Measurements from ENCODE around the gene EPHB2.

The EPHB2 gene

DNA sequence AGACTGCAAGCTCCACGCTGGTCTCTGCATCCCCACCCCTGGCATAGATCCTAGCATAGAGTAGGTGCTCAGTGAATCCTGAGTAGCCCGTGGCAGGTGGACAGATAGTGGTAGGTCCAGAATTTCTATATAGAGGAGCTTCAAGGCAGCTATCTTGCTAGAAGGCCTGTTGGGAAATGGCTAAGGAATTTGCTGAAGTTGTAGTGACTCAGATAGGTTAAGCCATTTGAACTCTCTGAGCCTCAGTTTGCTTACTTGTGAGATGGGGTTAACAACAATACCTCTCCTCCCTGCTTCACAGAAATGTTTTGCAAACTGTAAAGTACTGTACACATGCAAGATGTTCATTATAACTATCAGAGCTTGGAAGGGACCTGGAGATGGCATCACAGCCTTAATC is 23.4 kb upstream of the EPHB2 start:
- no peak for DNase-seq (ENCODE audit: low read depth)
- H3K4me3 ChIP-seq (ENCODE audit: low read depth, low read length): no peak overlapping the region
- TF ChIP-seq, protein P1, sequence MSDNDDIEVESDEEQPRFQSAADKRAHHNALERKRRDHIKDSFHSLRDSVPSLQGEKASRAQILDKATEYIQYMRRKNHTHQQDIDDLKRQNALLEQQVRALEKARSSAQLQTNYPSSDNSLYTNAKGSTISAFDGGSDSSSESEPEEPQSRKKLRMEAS (IDR thresholded peaks at IDR 0.05; ENCODE audit: low read depth, low read length): no peak
- no peak for TF ChIP-seq MYC (IDR thresholded peaks at IDR 0.05; ENCODE audit: low read depth, low read length)

DNA sequence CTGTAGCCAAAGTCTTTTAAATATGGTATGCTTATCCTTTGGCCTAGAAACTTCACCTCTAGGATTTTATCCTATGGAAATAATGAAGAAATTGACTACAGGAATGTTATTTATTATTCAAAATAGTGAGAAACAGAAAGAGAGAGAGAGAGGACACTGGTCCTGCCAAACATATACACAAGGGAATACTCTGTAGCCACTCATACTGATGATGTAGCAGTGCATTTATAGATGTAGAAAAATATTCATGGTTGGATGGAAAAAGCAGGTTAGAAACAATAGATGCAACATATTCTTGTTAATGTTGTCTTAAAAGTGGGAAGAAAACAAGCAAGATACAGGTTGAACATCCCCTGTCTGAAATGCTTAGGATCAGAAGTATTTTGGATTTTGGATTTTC is 22.2 kb upstream of the EPHB2 start:
- no peak for DNase-seq (ENCODE audit: low read depth)
- H3K4me3 ChIP-seq (ENCODE audit: low read depth, low read length): no peak overlapping the region
- no peak for TF ChIP-seq MYC (IDR thresholded peaks at IDR 0.05; ENCODE audit: low read depth, low read length)
- TF ChIP-seq, protein P2, sequence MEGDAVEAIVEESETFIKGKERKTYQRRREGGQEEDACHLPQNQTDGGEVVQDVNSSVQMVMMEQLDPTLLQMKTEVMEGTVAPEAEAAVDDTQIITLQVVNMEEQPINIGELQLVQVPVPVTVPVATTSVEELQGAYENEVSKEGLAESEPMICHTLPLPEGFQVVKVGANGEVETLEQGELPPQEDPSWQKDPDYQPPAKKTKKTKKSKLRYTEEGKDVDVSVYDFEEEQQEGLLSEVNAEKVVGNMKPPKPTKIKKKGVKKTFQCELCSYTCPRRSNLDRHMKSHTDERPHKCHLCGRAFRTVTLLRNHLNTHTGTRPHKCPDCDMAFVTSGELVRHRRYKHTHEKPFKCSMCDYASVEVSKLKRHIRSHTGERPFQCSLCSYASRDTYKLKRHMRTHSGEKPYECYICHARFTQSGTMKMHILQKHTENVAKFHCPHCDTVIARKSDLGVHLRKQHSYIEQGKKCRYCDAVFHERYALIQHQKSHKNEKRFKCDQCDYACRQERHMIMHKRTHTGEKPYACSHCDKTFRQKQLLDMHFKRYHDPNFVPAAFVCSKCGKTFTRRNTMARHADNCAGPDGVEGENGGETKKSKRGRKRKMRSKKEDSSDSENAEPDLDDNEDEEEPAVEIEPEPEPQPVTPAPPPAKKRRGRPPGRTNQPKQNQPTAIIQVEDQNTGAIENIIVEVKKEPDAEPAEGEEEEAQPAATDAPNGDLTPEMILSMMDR (IDR thresholded peaks at IDR 0.05; ENCODE audit: low read depth, low read length): no peak
- TF ChIP-seq, protein P1 (IDR thresholded peaks at IDR 0.05; ENCODE audit: low read depth, low read length): no peak
- no peak for TF ChIP-seq POLR2A (IDR thresholded peaks at IDR 0.05; ENCODE audit: extremely low read depth, insufficient read length)

DNA sequence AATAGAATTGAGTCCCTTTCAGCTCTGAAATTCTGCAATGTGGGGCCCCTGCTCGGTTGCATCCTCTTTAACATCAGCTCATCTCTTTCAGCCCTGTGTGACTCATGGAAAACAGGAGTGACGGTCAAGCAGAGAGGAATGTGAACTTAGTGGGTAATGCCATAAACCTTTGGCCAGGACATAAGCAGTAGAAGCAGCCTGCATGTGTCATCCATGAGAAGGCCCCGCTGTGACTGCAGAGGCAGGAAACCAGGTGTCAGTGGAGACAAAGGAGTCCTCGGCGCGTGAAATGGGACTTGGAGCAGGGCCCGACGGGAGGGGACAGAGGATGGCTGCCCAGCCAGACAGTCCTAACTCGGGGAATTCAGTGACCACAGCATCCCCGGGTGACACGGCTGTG is 21.1 kb upstream of the EPHB2 start:
- no peak overlapping the region for H3K4me3 ChIP-seq (ENCODE audit: low read depth, low read length)
- TF ChIP-seq POLR2A (IDR thresholded peaks at IDR 0.05; ENCODE audit: extremely low read depth, insufficient read length): no peak
- TF ChIP-seq, protein P2 (IDR thresholded peaks at IDR 0.05; ENCODE audit: low read depth, low read length): no peak
- no peak for TF ChIP-seq MYC (IDR thresholded peaks at IDR 0.05; ENCODE audit: low read depth, low read length)
- TF ChIP-seq, protein P1 (IDR thresholded peaks at IDR 0.05; ENCODE audit: low read depth, low read length): no peak
- no peak for DNase-seq (ENCODE audit: low read depth)

DNA sequence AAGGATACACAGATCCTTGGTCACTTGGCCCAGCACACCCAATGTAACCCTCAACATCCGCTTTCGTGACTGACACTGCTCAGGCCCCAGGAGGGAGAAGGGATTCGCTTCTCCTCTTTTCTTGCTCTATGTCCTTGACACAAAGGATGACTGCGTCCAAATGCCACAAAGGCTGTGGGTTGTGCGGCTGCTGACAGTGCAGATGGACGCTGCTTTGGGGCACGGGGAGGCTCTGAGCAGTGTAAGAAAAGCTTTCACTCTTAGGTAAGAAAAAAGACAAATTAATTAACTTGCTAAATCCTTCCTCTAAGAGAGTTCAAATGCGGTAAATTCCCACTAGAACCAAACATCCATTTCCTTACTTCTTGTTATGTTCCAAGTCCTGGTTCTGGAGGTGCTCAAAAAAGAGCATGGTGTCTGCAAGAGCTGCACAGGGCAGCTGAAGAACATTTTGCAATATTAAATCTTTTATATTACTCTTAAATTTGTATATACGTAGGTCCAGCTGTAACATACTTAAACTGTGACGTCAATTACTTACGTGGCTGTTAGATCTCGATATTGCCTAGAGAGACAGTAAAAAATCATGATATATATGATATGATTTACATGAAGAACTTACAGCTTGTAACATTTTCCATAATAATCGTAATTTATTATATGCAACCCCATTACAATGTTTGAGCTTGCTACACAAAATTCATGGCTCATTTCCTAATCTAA is 19.4 kb upstream of the EPHB2 start:
- DNase-seq (ENCODE audit: low read depth): no peak
- TF ChIP-seq, protein P2 (IDR thresholded peaks at IDR 0.05; ENCODE audit: low read depth, low read length): no peak
- TF ChIP-seq POLR2A (IDR thresholded peaks at IDR 0.05; ENCODE audit: extremely low read depth, insufficient read length): no peak
- TF ChIP-seq MYC (IDR thresholded peaks at IDR 0.05; ENCODE audit: low read depth, low read length): no peak
- TF ChIP-seq, protein P1 (IDR thresholded peaks at IDR 0.05; ENCODE audit: low read depth, low read length): no peak

DNA sequence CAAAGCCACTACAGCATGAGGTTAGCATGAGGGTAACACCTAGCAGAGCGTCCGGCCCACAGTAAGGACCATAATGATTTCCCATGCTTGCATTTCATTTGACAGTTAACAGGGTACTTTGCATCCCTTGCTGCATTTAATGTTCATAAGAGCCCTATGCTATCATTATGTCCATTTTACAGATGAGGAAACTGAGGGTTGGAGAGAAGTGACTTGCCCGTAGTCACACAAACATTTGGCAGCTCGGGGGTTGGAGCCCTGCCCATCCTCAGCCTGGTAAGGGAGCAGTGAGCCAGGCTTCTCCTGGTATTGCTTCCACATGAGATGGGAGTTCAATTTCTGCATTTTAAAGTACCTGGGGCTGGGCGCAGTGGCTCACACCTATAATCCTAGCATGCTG is 16.5 kb upstream of the EPHB2 start:
- TF ChIP-seq MYC (IDR thresholded peaks at IDR 0.05; ENCODE audit: low read depth, low read length): no peak
- no peak for TF ChIP-seq POLR2A (IDR thresholded peaks at IDR 0.05; ENCODE audit: extremely low read depth, insufficient read length)
- TF ChIP-seq, protein P2 (IDR thresholded peaks at IDR 0.05; ENCODE audit: low read depth, low read length): no peak
- TF ChIP-seq, protein P1 (IDR thresholded peaks at IDR 0.05; ENCODE audit: low read depth, low read length): no peak
- no peak for DNase-seq (ENCODE audit: low read depth)
- no peak overlapping the region for H3K4me3 ChIP-seq (ENCODE audit: low read depth, low read length)

More for the DNA sequence above, 19.4 kb upstream of the EPHB2 start:
- H3K4me3 ChIP-seq (ENCODE audit: low read depth, low read length): no peak overlapping the region

DNA sequence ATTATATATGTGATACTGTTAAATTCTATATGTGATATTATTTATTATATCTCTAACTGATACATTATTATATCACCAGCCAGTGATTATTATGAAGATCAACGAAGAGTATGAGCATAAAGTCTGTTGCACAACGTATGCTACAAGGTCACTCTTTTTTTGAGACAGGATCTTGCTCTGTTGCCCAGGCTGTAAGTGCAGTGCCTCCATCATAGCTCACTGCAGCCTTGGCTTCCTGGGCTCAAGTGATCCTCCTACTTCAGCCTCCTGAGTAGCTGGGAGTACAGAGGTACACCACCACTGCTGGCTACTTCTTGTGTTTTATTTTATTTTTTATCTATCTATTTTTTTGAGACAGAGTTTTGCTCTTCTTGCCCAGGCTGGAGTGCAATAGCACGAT is 14.0 kb upstream of the EPHB2 start:
- no peak for DNase-seq (ENCODE audit: low read depth)
- H3K4me3 ChIP-seq (ENCODE audit: low read depth, low read length): no peak overlapping the region
- TF ChIP-seq, protein P1 (IDR thresholded peaks at IDR 0.05; ENCODE audit: low read depth, low read length): no peak
- TF ChIP-seq POLR2A (IDR thresholded peaks at IDR 0.05; ENCODE audit: extremely low read depth, insufficient read length) (no peak), MYC (IDR thresholded peaks at IDR 0.05; ENCODE audit: low read depth, low read length) (no peak)
- TF ChIP-seq, protein P2 (IDR thresholded peaks at IDR 0.05; ENCODE audit: low read depth, low read length): no peak
